AG04449 (cell line): ENCODE measurements around the gene PDYN.

Experiments
- CTCF ChIA-PET: fragments of 350-600 bp; formaldehyde crosslinking; extraction: SDS; loops from one replicate; lab custom pipeline; 2021; ENCODE audit warnings: antibody characterized with exemption; lab: Yijun Ruan, JAX
- POLR2A ChIA-PET: fragments of 400-600, 350-600 bp; formaldehyde crosslinking; extraction: SDS; loops from one replicate; lab custom pipeline; 2020; ENCODE audit warnings: antibody characterized with exemption, inconsistent platforms; lab: Yijun Ruan, JAX
- DNase-seq: peaks from one replicate; pipeline ENCODE4 v3.0.0-alpha.2; 2010; ENCODE audit warnings: low read depth, low spot score
- H3K4me3 ChIP-seq: 2 replicates; pipeline ENCODE4 v1.5.1; 2011; ENCODE audit warnings: low read depth, mild to moderate bottlenecking, control low read depth, low read length
- CTCF ChIP-seq: IDR thresholded peaks from one replicate; pipeline ENCODE4 v1.5.1; 2011; ENCODE audit warnings: mild to moderate bottlenecking, moderate library complexity, low read length, control low read depth, inconsistent platforms; ENCODE audit not compliant: insufficient read depth; ENCODE audit errors: missing control alignments

PDYN gene

GRCh38 chr20:1964061-1964460 lies 29.8 kb downstream of the PDYN start:
- no peak overlapping the region for H3K4me3 ChIP-seq
- DNase-seq, result no peak
- TF ChIP-seq CTCF, result no peak
- ChIA-PET CTCF (interaction anchor here (1.0 to 5.8 kb wide), 5 partner anchors 159 to 209 kb away, joined by 3 to 104 read pairs (median 5); no protein-coding TSS in a partner anchor), POLR2A (no interaction called here)

- DNase-seq, result no peak
- POLR2A ChIA-PET, result no interaction called here
- no peak overlapping the region for H3K4me3 ChIP-seq
- CTCF ChIA-PET, result interaction anchor here (0.9 to 5.8 kb wide), 3 partner anchors 8 to 212 kb away, joined by 3 to 104 read pairs (median 5); no protein-coding TSS in a partner anchor
- no peak for TF ChIP-seq CTCF
These were observed 32.5 kb downstream of the PDYN start for GRCh38 chr20:1961374-1961773.

- ChIA-PET POLR2A (no interaction called here), CTCF (interaction anchor here (1.2 kb wide), 1 partner anchor 214 kb away, joined by 3 read pairs; no protein-coding TSS in a partner anchor)
- H3K4me3 ChIP-seq, result no peak overlapping the region
- no peak for TF ChIP-seq CTCF
- no peak for DNase-seq
These were observed 34.7 kb downstream of the PDYN start for GRCh38 chr20:1959156-1959555.

GRCh38 chr20:1958426-1958825 lies 35.4 kb downstream of the PDYN start:
- TF ChIP-seq CTCF, result no peak
- POLR2A ChIA-PET, result no interaction called here
- no peak for DNase-seq
- CTCF ChIA-PET, result interaction anchor here (1.2 kb wide), 1 partner anchor 215 kb away, joined by 3 read pairs; no protein-coding TSS in a partner anchor
- no peak overlapping the region for H3K4me3 ChIP-seq

- ChIA-PET CTCF (interaction anchor here (1.4 to 3.2 kb wide), 2 partner anchors 11 to 191 kb away, joined by 5 to 20 read pairs; no protein-coding TSS in a partner anchor), POLR2A (no interaction called here)
- TF ChIP-seq CTCF, result no peak
These were observed 38.6 kb downstream of the PDYN start for GRCh38 chr20:1955217-1955616.

GRCh38 chr20:1953621-1954020 lies 40.2 kb downstream of the PDYN start:
- no peak for TF ChIP-seq CTCF
- ChIA-PET POLR2A (no interaction called here), CTCF (interaction anchor here (1.2 kb wide), 1 partner anchor 11 kb away, joined by 4 read pairs; no protein-coding TSS in a partner anchor)
- no peak for DNase-seq
- no peak overlapping the region for H3K4me3 ChIP-seq

More at GRCh38 chr20:1955217-1955616, 38.6 kb downstream of the PDYN start:
- H3K4me3 ChIP-seq, result no peak overlapping the region
- DNase-seq, result no peak
